Measurements from ENCODE around the gene CAMTA1. TPM values are rescaled to one million over a fixed set of nuclear protein-coding genes. Genes with fewer than 3 reads are reported as not detected.
A peak's percentile ranks its signal among the peaks of the same experiment; 100 is the strongest.

CAMTA1 gene
- total RNA-seq, 1 donor from 2014 or later, result 77.6 TPM

GRCh38 chr1:6864166-6864565 lies 78.9 kb downstream of the CAMTA1 start:
- TF ChIP-seq, protein P1, sequence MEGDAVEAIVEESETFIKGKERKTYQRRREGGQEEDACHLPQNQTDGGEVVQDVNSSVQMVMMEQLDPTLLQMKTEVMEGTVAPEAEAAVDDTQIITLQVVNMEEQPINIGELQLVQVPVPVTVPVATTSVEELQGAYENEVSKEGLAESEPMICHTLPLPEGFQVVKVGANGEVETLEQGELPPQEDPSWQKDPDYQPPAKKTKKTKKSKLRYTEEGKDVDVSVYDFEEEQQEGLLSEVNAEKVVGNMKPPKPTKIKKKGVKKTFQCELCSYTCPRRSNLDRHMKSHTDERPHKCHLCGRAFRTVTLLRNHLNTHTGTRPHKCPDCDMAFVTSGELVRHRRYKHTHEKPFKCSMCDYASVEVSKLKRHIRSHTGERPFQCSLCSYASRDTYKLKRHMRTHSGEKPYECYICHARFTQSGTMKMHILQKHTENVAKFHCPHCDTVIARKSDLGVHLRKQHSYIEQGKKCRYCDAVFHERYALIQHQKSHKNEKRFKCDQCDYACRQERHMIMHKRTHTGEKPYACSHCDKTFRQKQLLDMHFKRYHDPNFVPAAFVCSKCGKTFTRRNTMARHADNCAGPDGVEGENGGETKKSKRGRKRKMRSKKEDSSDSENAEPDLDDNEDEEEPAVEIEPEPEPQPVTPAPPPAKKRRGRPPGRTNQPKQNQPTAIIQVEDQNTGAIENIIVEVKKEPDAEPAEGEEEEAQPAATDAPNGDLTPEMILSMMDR (IDR thresholded peaks at IDR 0.05; ENCODE audit: insufficient read depth, low read depth, low read length), result no peak
- TF ChIP-seq EZH2 (IDR thresholded peaks at IDR 0.05; ENCODE audit: insufficient read depth, low read length), result no peak
- Histone ChIP-seq H2AFZ (ENCODE audit: low read depth, low read length) (no peak overlapping the region), H3K4me1 (ENCODE audit: insufficient read depth, low read length) (peaks cover 22% of the 10 kb centered on the region), H3K4me2 (ENCODE audit: low read length) (no peak overlapping the region), H3K9me3 (ENCODE audit: insufficient read depth, low read depth, low read length) (no peaks in the 10 kb centered on the region), H3K79me2 (ENCODE audit: insufficient read depth, low read length) (peaks cover 41% of the 10 kb centered on the region), H3K9ac (ENCODE audit: low read length) (no peak overlapping the region), H3K36me3 (ENCODE audit: insufficient read depth, low read length) (no peaks in the 10 kb centered on the region), H4K20me1 (ENCODE audit: insufficient read depth, low read length) (peaks cover 12% of the 10 kb centered on the region), H3K27me3 (ENCODE audit: insufficient read depth, low read length) (no peaks in the 10 kb centered on the region), H3K4me3 (ENCODE audit: insufficient read depth, low read depth, low read length) (no peak overlapping the region), H3K27ac (ENCODE audit: low read depth, low read length) (no peak overlapping the region)
- no peak overlapping the region for H3K4me3 Mint-ChIP-seq (ENCODE audit: unreplicated experiment)
- no peak for FAIRE-seq
- H3K36me3 Mint-ChIP-seq (ENCODE audit: low read depth, unreplicated experiment), result peaks cover 4% of the 10 kb centered on the region
- peaks cover 2% of the 10 kb centered on the region for H3K9me3 Mint-ChIP-seq (ENCODE audit: unreplicated experiment)
- no peaks in the 10 kb centered on the region for H3K27me3 Mint-ChIP-seq (ENCODE audit: low read depth, unreplicated experiment)
- peak; percentile 35 for DNase-seq (ENCODE audit: low read depth)
- H3K27ac Mint-ChIP-seq (ENCODE audit: unreplicated experiment), result peak overlapping the region; percentile 13
- peaks cover 55% of the 10 kb centered on the region for H3K4me1 Mint-ChIP-seq (ENCODE audit: low read depth, unreplicated experiment)

- Mint-ChIP-seq H3K27ac (ENCODE audit: unreplicated experiment) (no peak overlapping the region), H3K4me1 (ENCODE audit: low read depth, unreplicated experiment) (peaks cover 60% of the 10 kb centered on the region), H3K27me3 (ENCODE audit: low read depth, unreplicated experiment) (no peaks in the 10 kb centered on the region), H3K36me3 (ENCODE audit: low read depth, unreplicated experiment) (peaks cover 4% of the 10 kb centered on the region), H3K9me3 (ENCODE audit: unreplicated experiment) (peaks cover 2% of the 10 kb centered on the region), H3K4me3 (ENCODE audit: unreplicated experiment) (no peak overlapping the region)
- no peak for TF ChIP-seq EZH2 (IDR thresholded peaks at IDR 0.05; ENCODE audit: insufficient read depth, low read length)
- TF ChIP-seq, protein P1 (IDR thresholded peaks at IDR 0.05; ENCODE audit: insufficient read depth, low read depth, low read length), result no peak
- Histone ChIP-seq H4K20me1 (ENCODE audit: insufficient read depth, low read length) (peaks cover 14% of the 10 kb centered on the region), H3K4me1 (ENCODE audit: insufficient read depth, low read length) (peaks cover 29% of the 10 kb centered on the region), H3K36me3 (ENCODE audit: insufficient read depth, low read length) (no peaks in the 10 kb centered on the region), H3K4me2 (ENCODE audit: low read length) (no peak overlapping the region), H3K27ac (ENCODE audit: low read depth, low read length) (no peak overlapping the region), H2AFZ (ENCODE audit: low read depth, low read length) (no peak overlapping the region), H3K79me2 (ENCODE audit: insufficient read depth, low read length) (peaks cover 47% of the 10 kb centered on the region), H3K4me3 (ENCODE audit: insufficient read depth, low read depth, low read length) (no peak overlapping the region), H3K9me3 (ENCODE audit: insufficient read depth, low read depth, low read length) (no peaks in the 10 kb centered on the region), H3K9ac (ENCODE audit: low read length) (no peak overlapping the region), H3K27me3 (ENCODE audit: insufficient read depth, low read length) (no peaks in the 10 kb centered on the region)
- no peak for DNase-seq (ENCODE audit: low read depth)
- no peak for FAIRE-seq
These were observed 81.6 kb downstream of the CAMTA1 start for GRCh38 chr1:6866825-6867224.

- Histone ChIP-seq H3K4me1 (ENCODE audit: insufficient read depth, low read length) (peaks cover 29% of the 10 kb centered on the region), H3K79me2 (ENCODE audit: insufficient read depth, low read length) (peaks cover 47% of the 10 kb centered on the region), H3K9me3 (ENCODE audit: insufficient read depth, low read depth, low read length) (no peaks in the 10 kb centered on the region), H3K27ac (ENCODE audit: low read depth, low read length) (no peak overlapping the region), H3K4me3 (ENCODE audit: insufficient read depth, low read depth, low read length) (no peak overlapping the region), H3K36me3 (ENCODE audit: insufficient read depth, low read length) (no peaks in the 10 kb centered on the region), H3K4me2 (ENCODE audit: low read length) (no peak overlapping the region), H2AFZ (ENCODE audit: low read depth, low read length) (no peak overlapping the region), H4K20me1 (ENCODE audit: insufficient read depth, low read length) (peaks cover 14% of the 10 kb centered on the region), H3K27me3 (ENCODE audit: insufficient read depth, low read length) (no peaks in the 10 kb centered on the region), H3K9ac (ENCODE audit: low read length) (no peak overlapping the region)
- no peak for FAIRE-seq
- Mint-ChIP-seq H3K4me1 (ENCODE audit: low read depth, unreplicated experiment) (peaks cover 60% of the 10 kb centered on the region), H3K27me3 (ENCODE audit: low read depth, unreplicated experiment) (no peaks in the 10 kb centered on the region), H3K36me3 (ENCODE audit: low read depth, unreplicated experiment) (peaks cover 4% of the 10 kb centered on the region), H3K27ac (ENCODE audit: unreplicated experiment) (no peak overlapping the region), H3K9me3 (ENCODE audit: unreplicated experiment) (peaks cover 2% of the 10 kb centered on the region), H3K4me3 (ENCODE audit: unreplicated experiment) (no peak overlapping the region)
- TF ChIP-seq EZH2 (IDR thresholded peaks at IDR 0.05; ENCODE audit: insufficient read depth, low read length), result no peak
- no peak for DNase-seq (ENCODE audit: low read depth)
These were observed 82.1 kb downstream of the CAMTA1 start for GRCh38 chr1:6867321-6867720.

All from astrocyte (in vitro differentiated cells and primary cell).